HG02623 (cell line): ENCODE results near the gene MAPK12.

Experiments
- ATAC-seq: cut with Tn5 transposase; IDR thresholded peaks from one replicate; pipeline ENCODE4 v1.9.1; 2021; ENCODE audit warnings: moderate library complexity; ENCODE audit not compliant: unreplicated experiment

Gene MAPK12

GRCh38 chr22:50269573-50269969 is 8.1 kb upstream of the MAPK12 start:
- ATAC-seq: no peak

- no peak for ATAC-seq
Observed at GRCh38 chr22:50268655-50269113, 7.2 kb upstream of the MAPK12 start.

- ATAC-seq: no peak
Observed at GRCh38 chr22:50267591-50268390, 6.3 kb upstream of the MAPK12 start.

- no peak for ATAC-seq
Observed at GRCh38 chr22:50266994-50267393, 5.5 kb upstream of the MAPK12 start.

GRCh38 chr22:50264946-50265669 is 3.6 kb upstream of the MAPK12 start:
- ATAC-seq: no peak

- ATAC-seq: no peak
Observed at GRCh38 chr22:50264104-50264745, 2.7 kb upstream of the MAPK12 start.

GRCh38 chr22:50262973-50263617 is 1.6 kb upstream of the MAPK12 start:
- no peak for ATAC-seq

GRCh38 chr22:50262460-50262911 is 1.0 kb upstream of the MAPK12 start:
- no peak for ATAC-seq

- no peak for ATAC-seq
Observed at GRCh38 chr22:50260801-50261614, 475 bp downstream of the MAPK12 start.

- no peak for ATAC-seq
Observed at GRCh38 chr22:50260434-50260800, 1.1 kb downstream of the MAPK12 start.

GRCh38 chr22:50259302-50259701 is 2.2 kb downstream of the MAPK12 start:
- no peak for ATAC-seq

GRCh38 chr22:50258361-50259292 is 2.9 kb downstream of the MAPK12 start:
- no peak for ATAC-seq

- no peak for ATAC-seq
Observed at GRCh38 chr22:50257451-50258360, 3.8 kb downstream of the MAPK12 start.

- ATAC-seq: no peak
Observed at GRCh38 chr22:50257041-50257440, 4.4 kb downstream of the MAPK12 start.

- no peak for ATAC-seq
Observed at GRCh38 chr22:50256258-50256862, 5.1 kb downstream of the MAPK12 start.

GRCh38 chr22:50255607-50256006 is 5.9 kb downstream of the MAPK12 start:
- no peak for ATAC-seq

GRCh38 chr22:50255099-50255498 is 6.4 kb downstream of the MAPK12 start:
- ATAC-seq: no peak

- ATAC-seq: no peak
Observed at GRCh38 chr22:50253941-50254340, 7.5 kb downstream of the MAPK12 start.
